H1 (cell line): ENCODE results near the gene TSEN54. TPM values are rescaled to one million over a fixed set of nuclear protein-coding genes. Genes with fewer than 3 reads are reported as not detected.

Experiments
- KDM5A ChIP-seq: fragments of 200-600 bp; IDR thresholded peaks from 2 replicates; pipeline ENCODE4 v1.7.1; 2012; ENCODE audit warnings: mild to moderate bottlenecking, low read length, inconsistent platforms, mixed read lengths
- RBBP5 ChIP-seq: IDR thresholded peaks from 2 replicates; pipeline ENCODE4 v1.7.1; 2012; ENCODE audit warnings: low read depth, mild to moderate bottlenecking, inconsistent platforms, low read length, moderate library complexity, borderline replicate concordance
- TBP ChIP-seq: IDR thresholded peaks from 2 replicates; pipeline ENCODE4 v1.6.1; 2011; ENCODE audit warnings: low read depth, low read length, improper control_type of control experiment
- polyA plus RNA-seq, 7 experiments: library from polyadenylated mRNA; depleted of rRNA in 3 of 7; stranded (reverse) in 5 of 7; unstranded in 2 of 7; fragments of >200 nt in 5 of 7; fragments of 200-250 nt in 2 of 7; gene quantifications; 1 replicate in 5 of 7; 2 replicates in 1 of 7; 4 replicates in 1 of 7; pipeline versions ENCODE4 v1.2.1 to v1.2.3, GENCODE V29; 2011 to 2013; ENCODE audit warnings: missing spikeins in 2 of 7, mixed read lengths in 2 of 7
- total RNA-seq: library from RNA; stranded (reverse); fragmentation: NEBNext Ultra II Directional; extraction: Animal tissue kit (Norgen Biotek cat#: 25700); gene quantifications from 2 replicates; pipeline ENCODE4 v1.2.1, GENCODE V29; 2021

Gene TSEN54
- total and polyA plus RNA-seq, 2 of the 8 experiments (the other 6 are each of a cell fraction or from before 2014, with no cell fraction given), result 43.6 to 60.3 TPM

- TF ChIP-seq RBBP5 (no peak), TBP (no peak), KDM5A (no peak)
- TF ChIP-seq, all 59 proteins: peak for 0
These were observed 10.7 kb upstream of the TSEN54 start (continued) for GRCh38 chr17:75505640-75506039.
